Trophoblast cell (in vitro differentiated cells and primary cell): ENCODE measurements around the gene RASL12.

Experiments used
- DNase-seq, 2 donors: peaks; one replicate each; pipeline ENCODE4 v3.0.0-alpha.2; 2016
- H2AFZ ChIP-seq: 2 replicates; pipeline ENCODE4 v1.6.1; 2013; ENCODE audit warnings: low read length, moderate library complexity, mild to moderate bottlenecking; ENCODE audit not compliant: insufficient read depth, poor library complexity
- H2AK5ac ChIP-seq: 2 replicates; pipeline ENCODE4 v1.6.1; 2013; ENCODE audit warnings: mild to moderate bottlenecking, low read length
- H2BK120ac ChIP-seq: 2 replicates; pipeline ENCODE4 v1.6.1; 2013; ENCODE audit warnings: low read length, mild to moderate bottlenecking, moderate library complexity; ENCODE audit not compliant: insufficient read depth, poor library complexity
- H2BK12ac ChIP-seq: 2 replicates; pipeline ENCODE4 v1.6.1; 2013; ENCODE audit warnings: mild to moderate bottlenecking, low read length, moderate library complexity
- H2BK5ac ChIP-seq: 2 replicates; pipeline ENCODE4 v1.6.1; 2013; ENCODE audit warnings: low read length, low read depth, moderate library complexity, mild to moderate bottlenecking; ENCODE audit not compliant: poor library complexity
- H3K14ac ChIP-seq: 2 replicates; pipeline ENCODE4 v1.6.1; 2013; ENCODE audit warnings: mild to moderate bottlenecking, low read length
- H3K18ac ChIP-seq: 2 replicates; pipeline ENCODE4 v1.6.1; 2013; ENCODE audit warnings: mild to moderate bottlenecking, low read length
- H3K23ac ChIP-seq: 2 replicates; pipeline ENCODE4 v1.6.1; 2013; ENCODE audit warnings: low read length
- H3K27ac ChIP-seq: 2 replicates; pipeline ENCODE4 v1.5.1; 2013; ENCODE audit warnings: low read depth, mild to moderate bottlenecking, inconsistent platforms, low read length, moderate library complexity
- H3K27me3 ChIP-seq: 2 replicates; pipeline ENCODE4 v1.6.1; 2013; ENCODE audit warnings: inconsistent platforms, mild to moderate bottlenecking, low read length, moderate library complexity; ENCODE audit not compliant: insufficient read depth
- H3K36me3 ChIP-seq, 2 experiments: 1 replicate in 1 of 2; 2 replicates in 1 of 2; pipeline ENCODE4 v1.6.1; 2013; ENCODE audit warnings: low read length in 2 of 2, mild to moderate bottlenecking in 2 of 2, moderate library complexity in 1 of 2; ENCODE audit not compliant: insufficient read depth in 2 of 2, control insufficient read depth in 1 of 2
- H3K4ac ChIP-seq: 2 replicates; pipeline ENCODE4 v1.6.1; 2013; ENCODE audit warnings: low read depth, mild to moderate bottlenecking, low read length, moderate library complexity
- H3K4me1 ChIP-seq, 2 experiments: 1 replicate in 1 of 2; 2 replicates in 1 of 2; pipeline ENCODE4 v1.6.1; 2013; ENCODE audit warnings: low read length in 2 of 2, mild to moderate bottlenecking in 2 of 2, moderate library complexity in 1 of 2; ENCODE audit not compliant: insufficient read depth in 2 of 2, control insufficient read depth in 1 of 2
- H3K4me2 ChIP-seq: 2 replicates; pipeline ENCODE4 v1.6.1; 2013; ENCODE audit warnings: inconsistent platforms, mild to moderate bottlenecking, low read length, moderate library complexity
- H3K4me3 ChIP-seq: 2 replicates; pipeline ENCODE4 v1.5.1; 2013; ENCODE audit warnings: mild to moderate bottlenecking, low read depth, low read length, inconsistent platforms
- H3K79me1 ChIP-seq: one replicate; pipeline ENCODE4 v1.6.1; 2013; ENCODE audit warnings: low read length
- H3K79me2 ChIP-seq: 2 replicates; pipeline ENCODE4 v1.6.1; 2013; ENCODE audit warnings: low read length, mild to moderate bottlenecking; ENCODE audit not compliant: control insufficient read depth, insufficient read depth, poor library complexity
- H3K9ac ChIP-seq: 2 replicates; pipeline ENCODE4 v1.6.1; 2013; ENCODE audit warnings: mild to moderate bottlenecking, low read length
- H3K9me3 ChIP-seq: 2 replicates; pipeline ENCODE4 v1.6.1; 2013; ENCODE audit warnings: low read depth, mild to moderate bottlenecking, control low read depth, inconsistent platforms, low read length; ENCODE audit not compliant: insufficient read depth
- H4K12ac ChIP-seq: 2 replicates; pipeline ENCODE4 v1.6.1; 2013; ENCODE audit warnings: low read depth, mild to moderate bottlenecking, low read length, moderate library complexity
- H4K8ac ChIP-seq: 2 replicates; pipeline ENCODE4 v1.6.1; 2013; ENCODE audit warnings: low read depth, mild to moderate bottlenecking, low read length, moderate library complexity
- H4K91ac ChIP-seq: one replicate; pipeline ENCODE4 v1.6.1; 2013; ENCODE audit warnings: low read depth, mild to moderate bottlenecking, low read length, moderate library complexity
- WGBS: extraction: QIAGEN DNeasy Blood & Tissue Kit; methylation state at CpG from one replicate; pipeline ENCODE4 v1.1.7; 2013; ENCODE audit warnings: missing lambda C conversion rate; ENCODE audit not compliant: insufficient read length, insufficient coverage; ENCODE audit errors: extremely low coverage; 5-methylcytosine and 5-hydroxymethylcytosine counted together

Gene RASL12

DNA sequence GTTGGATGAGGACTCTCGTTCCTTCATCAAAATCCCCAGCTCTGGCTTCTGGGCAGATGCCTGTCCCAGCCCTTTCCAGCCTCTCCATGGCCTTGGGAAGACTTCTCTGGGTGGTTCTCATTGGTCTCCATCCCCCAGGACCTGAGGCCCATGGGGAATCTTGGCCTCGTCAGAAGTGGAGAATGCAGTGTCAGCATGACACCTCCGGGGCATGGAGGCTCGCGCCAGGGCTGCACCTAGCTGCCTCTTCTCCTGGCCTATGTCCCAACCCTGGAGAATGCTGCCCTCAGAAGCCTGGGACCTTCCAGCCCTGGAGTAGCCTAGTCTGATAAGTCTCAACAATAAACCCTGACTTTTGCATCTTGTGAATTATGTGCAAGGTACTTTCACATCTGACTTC, 11.8 kb upstream of the RASL12 start:
- no peak overlapping the region for H3K9ac ChIP-seq
- H3K79me1 ChIP-seq, result no peaks in the 10 kb centered on the region
- H3K23ac ChIP-seq, result no peak overlapping the region
- H3K9me3 ChIP-seq, result peaks cover 9% of the 10 kb centered on the region
- no peak overlapping the region for H3K18ac ChIP-seq
- H2AK5ac ChIP-seq, result no peak overlapping the region
- peak; percentile 59 to 74 for DNase-seq
- no peak overlapping the region for H2BK12ac ChIP-seq
- H3K4me2 ChIP-seq, result no peak overlapping the region
- H3K36me3 ChIP-seq, result no peaks in the 10 kb centered on the region
- no peak overlapping the region for H3K4ac ChIP-seq
- no peaks in the 10 kb centered on the region for H3K79me2 ChIP-seq
- no CpG with 5 or more reads among the region's 5 CpGs for WGBS
- H4K8ac ChIP-seq, result no peak overlapping the region
- no peaks in the 10 kb centered on the region for H3K27me3 ChIP-seq
- no peak overlapping the region for H3K14ac ChIP-seq
- H4K91ac ChIP-seq, result no peak overlapping the region
- no peak overlapping the region for H2AFZ ChIP-seq
- no peak overlapping the region for H2BK120ac ChIP-seq
- H2BK5ac ChIP-seq, result no peak overlapping the region
- no peak overlapping the region for H3K27ac ChIP-seq
- H4K12ac ChIP-seq, result no peak overlapping the region
- H3K4me1 ChIP-seq, result peaks cover 2 to 7% of the 10 kb centered on the region in 2 experiments
- H3K4me3 ChIP-seq, result no peak overlapping the region

DNA sequence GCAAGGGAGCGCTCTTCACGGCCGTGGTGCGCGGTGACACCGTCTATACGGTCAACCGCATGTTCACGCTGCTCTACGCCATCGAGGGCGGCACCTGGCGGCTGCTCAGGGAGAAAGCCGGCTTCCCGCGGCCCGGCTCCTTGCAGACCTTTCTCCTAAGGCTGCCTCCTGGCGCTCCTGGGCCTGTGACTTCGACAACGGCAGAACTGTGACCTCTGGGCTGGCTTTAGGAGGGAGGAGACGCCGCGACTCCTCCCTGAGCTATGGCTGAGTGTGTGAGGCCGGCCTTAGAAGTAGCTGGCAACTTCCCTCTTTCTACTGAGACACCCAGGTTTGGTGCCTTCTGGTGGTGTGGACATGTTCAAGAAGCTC, 10.2 kb upstream of the RASL12 start:
- Histone ChIP-seq H3K4ac (no peak overlapping the region), H2AFZ (no peak overlapping the region), H3K14ac (no peak overlapping the region), H3K36me3 (no peaks in the 10 kb centered on the region), H3K79me2 (no peaks in the 10 kb centered on the region), H3K4me2 (no peak overlapping the region), H3K23ac (no peak overlapping the region), H3K4me3 (no peak overlapping the region), H2BK5ac (no peak overlapping the region), H3K4me1 (peaks cover 2 to 7% of the 10 kb centered on the region in 2 experiments), H3K9ac (no peak overlapping the region), H2BK120ac (no peak overlapping the region), H3K27me3 (no peaks in the 10 kb centered on the region), H4K91ac (no peak overlapping the region), H4K8ac (no peak overlapping the region), H3K79me1 (no peaks in the 10 kb centered on the region), H3K18ac (no peak overlapping the region), H3K9me3 (peaks cover 9% of the 10 kb centered on the region), H4K12ac (no peak overlapping the region), H3K27ac (no peak overlapping the region), H2AK5ac (no peak overlapping the region), H2BK12ac (no peak overlapping the region)
- WGBS, result no CpG with 5 or more reads among the region's 24 CpGs
- peak; percentile 55 to 76 for DNase-seq

DNA sequence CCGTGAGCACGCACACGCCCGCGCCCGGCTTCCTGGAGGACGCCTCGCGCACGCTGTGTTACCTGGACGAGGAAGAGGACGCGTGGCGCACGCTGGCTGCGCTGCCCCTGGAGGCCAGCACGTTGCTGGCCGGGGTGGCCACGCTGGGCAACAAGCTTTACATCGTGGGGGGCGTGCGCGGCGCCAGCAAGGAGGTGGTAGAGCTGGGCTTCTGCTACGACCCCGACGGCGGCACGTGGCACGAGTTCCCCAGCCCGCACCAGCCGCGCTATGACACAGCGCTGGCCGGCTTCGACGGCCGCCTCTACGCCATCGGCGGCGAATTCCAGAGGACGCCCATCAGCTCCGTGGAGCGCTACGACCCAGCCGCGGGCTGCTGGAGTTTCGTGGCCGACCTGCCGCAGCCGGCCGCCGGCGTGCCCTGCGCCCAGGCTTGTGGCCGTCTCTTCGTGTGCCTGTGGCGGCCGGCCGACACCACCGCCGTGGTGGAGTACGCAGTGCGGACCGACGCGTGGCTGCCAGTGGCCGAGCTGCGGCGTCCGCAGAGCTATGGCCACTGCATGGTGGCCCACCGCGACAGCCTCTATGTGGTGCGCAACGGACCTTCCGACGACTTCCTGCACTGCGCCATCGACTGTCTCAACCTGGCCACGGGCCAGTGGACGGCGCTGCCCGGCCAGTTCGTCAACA, 9.6 kb upstream of the RASL12 start:
- H3K79me2 ChIP-seq, result no peaks in the 10 kb centered on the region
- peaks cover 1 to 7% of the 10 kb centered on the region in 2 experiments for H3K4me1 ChIP-seq
- H3K18ac ChIP-seq, result no peak overlapping the region
- no peak overlapping the region for H4K12ac ChIP-seq
- no peak overlapping the region for H3K4me3 ChIP-seq
- H3K27me3 ChIP-seq, result no peaks in the 10 kb centered on the region
- H3K14ac ChIP-seq, result no peak overlapping the region
- no peak overlapping the region for H4K91ac ChIP-seq
- H2BK120ac ChIP-seq, result no peak overlapping the region
- DNase-seq, result no peak
- no peak overlapping the region for H3K23ac ChIP-seq
- no peak overlapping the region for H3K27ac ChIP-seq
- no peak overlapping the region for H4K8ac ChIP-seq
- no peak overlapping the region for H3K9ac ChIP-seq
- no peak overlapping the region for H3K4ac ChIP-seq
- no CpG with 5 or more reads among the region's 85 CpGs for WGBS
- H3K79me1 ChIP-seq, result no peaks in the 10 kb centered on the region
- no peak overlapping the region for H2AFZ ChIP-seq
- H3K4me2 ChIP-seq, result no peak overlapping the region
- no peak overlapping the region for H2AK5ac ChIP-seq
- no peak overlapping the region for H2BK5ac ChIP-seq
- no peak overlapping the region for H2BK12ac ChIP-seq
- H3K36me3 ChIP-seq, result no peaks in the 10 kb centered on the region
- peaks cover 9% of the 10 kb centered on the region for H3K9me3 ChIP-seq

DNA sequence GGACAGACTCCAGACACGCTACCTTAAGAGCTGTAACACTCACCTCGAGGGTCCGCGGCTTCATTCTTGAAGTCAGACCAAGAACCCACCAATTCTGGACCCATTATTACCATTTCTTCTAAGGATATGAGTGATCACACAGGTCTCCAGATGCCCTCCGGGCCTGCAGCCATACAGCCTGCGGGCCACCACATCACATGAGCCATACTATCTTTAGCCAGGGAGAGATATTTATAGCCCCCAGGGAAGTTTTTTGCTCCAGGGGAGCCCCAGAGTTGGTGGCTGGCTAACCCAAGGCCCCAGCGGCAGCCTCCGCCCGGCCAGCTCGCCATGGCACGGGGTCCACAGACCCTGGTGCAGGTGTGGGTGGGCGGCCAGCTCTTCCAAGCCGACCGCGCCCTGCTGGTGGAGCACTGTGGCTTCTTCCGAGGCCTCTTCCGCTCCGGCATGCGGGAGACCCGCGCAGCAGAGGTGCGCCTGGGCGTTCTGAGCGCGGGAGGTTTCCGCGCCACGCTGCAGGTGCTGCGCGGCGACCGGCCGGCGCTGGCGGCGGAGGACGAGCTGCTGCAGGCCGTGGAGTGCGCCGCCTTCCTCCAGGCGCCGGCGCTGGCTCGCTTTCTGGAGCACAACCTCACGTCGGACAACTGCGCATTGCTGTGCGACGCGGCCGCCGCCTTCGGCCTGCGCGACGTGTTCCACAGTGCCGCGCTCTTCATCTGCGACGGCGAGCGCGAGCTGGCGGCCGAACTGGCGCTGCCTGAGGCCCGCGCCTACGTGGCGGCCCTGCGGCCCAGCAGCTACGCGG, 8.9 kb upstream of the RASL12 start, which contains the start of gene KBTBD13:
KBTBD13 (plus strand) TSS at position 261 of the 805 bp plus-strand sequence; CDS start at position 331, 70 bp downstream.
- Histone ChIP-seq H2BK12ac (no peak within 1 kb of the TSS), H3K79me2 (no peaks in the 10 kb centered on the region), H2AK5ac (no peak within 1 kb of the TSS), H3K79me1 (no peaks in the 10 kb centered on the region), H2BK5ac (no peak within 1 kb of the TSS), H2BK120ac (no peak within 1 kb of the TSS), H4K91ac (no peak within 1 kb of the TSS), H3K23ac (no peak within 1 kb of the TSS), H3K4me2 (no peak within 1 kb of the TSS), H4K12ac (no peak within 1 kb of the TSS), H3K9me3 (peaks cover 6% of the 10 kb centered on the region), H3K36me3 (no peaks in the 10 kb centered on the region), H3K4me3 (no peak within 1 kb of the TSS), H3K4ac (no peak within 1 kb of the TSS), H3K27me3 (no peaks in the 10 kb centered on the region), H3K14ac (no peak within 1 kb of the TSS), H4K8ac (no peak within 1 kb of the TSS), H3K4me1 (peaks cover 3 to 9% of the 10 kb centered on the region in 2 experiments), H3K18ac (no peak within 1 kb of the TSS), H2AFZ (no peak within 1 kb of the TSS), H3K9ac (no peak within 1 kb of the TSS), H3K27ac (no peak within 1 kb of the TSS)
- peak in 1 of 2 donors; percentile 10 for DNase-seq
- no CpG with 5 or more reads among the region's 73 CpGs for WGBS
